Body of pancreas (tissue), 4 donors: ENCODE measurements around the gene C9orf85. TPM values are rescaled to one million over a fixed set of nuclear protein-coding genes. Genes with fewer than 3 reads are reported as not detected.

Source experiments
- ATAC-seq: fragments of 150-250 bp; one replicate; pipeline ENCODE4 v1.9.1; 2016
- DNase-seq, 4 donors: peaks; one replicate each; pipeline ENCODE4 v3.0.0-alpha.2; 2019
- H3K27ac ChIP-seq, 4 donors: fragments of 200-600 bp; sonication (generic); 1 replicate in 3 of 4; 2 replicates in 1 of 4; pipeline versions ENCODE4 v1.5.1 to v1.6.1; 2016 to 2019; ENCODE audit warnings: mild to moderate bottlenecking in 1 of 4, mixed read lengths in 1 of 4, moderate library complexity in 1 of 4
- H3K27me3 ChIP-seq, 2 donors: fragments of 200-600 bp; sonication (generic); one replicate each; pipeline ENCODE4 v1.6.0; 2016; ENCODE audit warnings: mild to moderate bottlenecking in 1 of 2
- H3K36me3 ChIP-seq, 2 donors: fragments of 200-600 bp; sonication (generic); replicated peaks in 1 of 2; 2 replicates each; pipeline ENCODE4 v1.5.1; 2016; ENCODE audit warnings: low read depth in 2 of 2; ENCODE audit not compliant: insufficient read depth in 1 of 2
- H3K4me1 ChIP-seq: fragments of 200-600 bp; sonication (generic); one replicate; pipeline ENCODE4 v1.6.0; 2016
- H3K4me3 ChIP-seq, 2 donors: fragments of 200-600 bp; sonication (generic); 1 replicate in 1 of 2; 2 replicates in 1 of 2; pipeline ENCODE4 v1.5.1; 2016 to 2019
- H3K9me3 ChIP-seq, 3 donors: fragments of 200-600 bp; sonication (generic); 1 replicate in 2 of 3; 2 replicates in 1 of 3; pipeline ENCODE4 v1.5.1; 2016
- POLR2A ChIP-seq, 3 donors: fragments of 450-650 bp; IDR thresholded peaks; one replicate each; pipeline ENCODE4 v1.6.1; 2016; ENCODE audit warnings: antibody characterized with exemption in 3 of 3, mild to moderate bottlenecking in 2 of 3
- WGBS, 2 donors: methylation state at CpG; one replicate each; pipeline ENCODE4 v1.1.5; 2017; 5-methylcytosine and 5-hydroxymethylcytosine counted together
- intact Hi-C: fragments of 100-400 bp; cut with DNase I; formaldehyde crosslinking; loops from one replicate; pipeline ENCODE4 v1.15.1; 2023
- total RNA-seq, 2 donors: library from RNA; depleted of rRNA; stranded (reverse); fragments of >200 nt; gene quantifications; one replicate each; pipeline ENCODE4 v1.1.0, GENCODE V29; 2016
- TF ChIP-seq, protein P1 (sequence below), 7 experiments: fragments of 450-650 bp in 4 of 7; fragments of 200-600 bp in 3 of 7; sonication (generic) in 3 of 7; IDR thresholded peaks; one replicate each; pipeline ENCODE4 v1.5.1; 2016 to 2019; ENCODE audit warnings: antibody characterized with exemption in 7 of 7

C9orf85 gene
- total RNA-seq, 2 donors from 2014 or later = 6.0 to 6.6 TPM

DNA sequence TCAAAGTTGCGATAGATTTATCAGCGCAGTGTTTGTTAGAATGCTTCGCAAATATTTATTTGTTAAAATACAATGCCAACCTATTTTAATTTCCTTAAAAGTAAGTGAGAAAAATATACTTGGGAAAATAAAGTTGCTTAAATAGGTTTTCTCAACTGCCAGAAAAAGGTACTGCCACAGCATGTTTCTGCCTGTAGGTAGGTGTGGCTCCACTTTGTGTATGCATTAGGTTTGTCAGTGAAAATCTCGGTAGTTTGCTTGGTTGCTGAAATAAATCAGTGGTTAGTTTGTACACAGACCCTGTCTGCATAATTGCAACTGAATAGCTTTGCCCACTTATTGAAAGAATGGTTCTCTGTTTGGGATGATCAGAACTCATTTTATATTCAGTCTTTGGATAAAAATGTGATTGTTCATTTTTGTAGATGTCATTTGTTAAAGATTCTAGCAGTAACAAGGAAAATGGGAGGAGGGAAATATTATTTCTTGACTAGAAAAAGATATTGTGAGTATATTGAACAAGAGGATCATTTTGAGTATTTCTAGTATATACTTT, 25.7 kb downstream of the C9orf85 start:
- Histone ChIP-seq H3K27me3 (no peaks in the 10 kb centered on the region), H3K9me3 (no peaks in the 10 kb centered on the region), H3K4me3 (no peak overlapping the region), H3K27ac (no peak overlapping the region), H3K4me1 (no peaks in the 10 kb centered on the region), H3K36me3 (no peaks in the 10 kb centered on the region)
- TF ChIP-seq POLR2A (IDR thresholded peaks at IDR 0.05) = no peak
- TF ChIP-seq, protein P1, sequence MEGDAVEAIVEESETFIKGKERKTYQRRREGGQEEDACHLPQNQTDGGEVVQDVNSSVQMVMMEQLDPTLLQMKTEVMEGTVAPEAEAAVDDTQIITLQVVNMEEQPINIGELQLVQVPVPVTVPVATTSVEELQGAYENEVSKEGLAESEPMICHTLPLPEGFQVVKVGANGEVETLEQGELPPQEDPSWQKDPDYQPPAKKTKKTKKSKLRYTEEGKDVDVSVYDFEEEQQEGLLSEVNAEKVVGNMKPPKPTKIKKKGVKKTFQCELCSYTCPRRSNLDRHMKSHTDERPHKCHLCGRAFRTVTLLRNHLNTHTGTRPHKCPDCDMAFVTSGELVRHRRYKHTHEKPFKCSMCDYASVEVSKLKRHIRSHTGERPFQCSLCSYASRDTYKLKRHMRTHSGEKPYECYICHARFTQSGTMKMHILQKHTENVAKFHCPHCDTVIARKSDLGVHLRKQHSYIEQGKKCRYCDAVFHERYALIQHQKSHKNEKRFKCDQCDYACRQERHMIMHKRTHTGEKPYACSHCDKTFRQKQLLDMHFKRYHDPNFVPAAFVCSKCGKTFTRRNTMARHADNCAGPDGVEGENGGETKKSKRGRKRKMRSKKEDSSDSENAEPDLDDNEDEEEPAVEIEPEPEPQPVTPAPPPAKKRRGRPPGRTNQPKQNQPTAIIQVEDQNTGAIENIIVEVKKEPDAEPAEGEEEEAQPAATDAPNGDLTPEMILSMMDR (IDR thresholded peaks at IDR 0.05) = no peak
- intact Hi-C loops = no loop called here
- ATAC-seq (no peak), DNase-seq (no peak)
- WGBS, 2 donors = 39 to 41% methylated on average over 4 of the region's 4 CpGs

DNA sequence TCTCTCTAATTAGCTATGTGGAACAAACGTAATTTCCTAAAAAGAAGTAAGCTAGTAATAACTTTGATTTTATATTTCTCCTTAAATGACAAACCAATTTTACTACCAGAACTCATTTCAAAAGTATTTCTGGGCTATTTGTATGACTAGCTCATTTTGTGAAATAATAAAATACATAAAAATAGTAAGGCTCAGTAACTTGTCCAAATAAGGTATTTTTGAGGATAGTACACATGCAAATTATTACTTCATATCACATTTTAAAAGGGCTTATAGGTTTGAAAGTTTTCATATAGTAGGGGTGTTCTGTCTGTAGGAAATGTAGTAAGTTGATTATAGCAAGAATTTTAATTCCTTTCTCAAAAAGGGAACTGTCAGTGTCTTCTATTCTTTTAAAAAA, 26.5 kb downstream of the C9orf85 start:
- TF ChIP-seq POLR2A (IDR thresholded peaks at IDR 0.05) = no peak
- TF ChIP-seq, protein P1 (IDR thresholded peaks at IDR 0.05) = no peak
- Histone ChIP-seq H3K27me3 (no peaks in the 10 kb centered on the region), H3K36me3 (no peaks in the 10 kb centered on the region), H3K4me3 (no peak overlapping the region), H3K9me3 (no peaks in the 10 kb centered on the region), H3K4me1 (no peaks in the 10 kb centered on the region), H3K27ac (no peak overlapping the region)
- no peak for DNase-seq
- intact Hi-C loops = no loop called here
- WGBS, 2 donors = 79 to 80% methylated on average over 1 of the region's 1 CpG
- no peak for ATAC-seq

DNA sequence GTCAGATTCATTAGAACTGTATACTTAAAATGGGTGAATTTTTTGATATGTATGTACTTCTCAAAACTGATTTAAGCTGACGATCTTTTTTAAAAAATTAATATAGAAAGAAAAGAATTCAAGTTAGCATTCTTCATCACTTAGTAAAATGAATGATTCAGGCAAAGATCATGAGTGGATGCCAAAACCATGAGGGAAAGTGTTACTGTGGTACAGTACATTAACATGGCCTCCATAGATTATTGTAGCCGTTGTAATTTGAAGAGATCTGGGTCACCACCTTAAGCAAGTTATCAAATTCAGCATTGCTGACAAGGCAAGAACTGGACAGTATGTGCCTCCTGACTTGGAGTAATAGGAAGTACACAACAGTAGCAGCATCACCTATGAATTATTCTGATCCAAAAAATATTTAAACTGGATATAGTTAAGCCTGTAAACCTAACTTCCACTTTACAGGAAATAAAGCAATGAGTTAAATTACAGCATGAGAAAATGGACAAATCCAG, 29.7 kb downstream of the C9orf85 start:
- DNase-seq = no peak
- Histone ChIP-seq H3K4me3 (no peak overlapping the region), H3K4me1 (no peaks in the 10 kb centered on the region), H3K27me3 (no peaks in the 10 kb centered on the region), H3K9me3 (no peaks in the 10 kb centered on the region), H3K27ac (no peak overlapping the region), H3K36me3 (no peaks in the 10 kb centered on the region)
- 87 to 91% methylated on average over 2 of the region's 2 CpGs for WGBS, 2 donors
- ATAC-seq = no peak
- TF ChIP-seq, protein P1 (IDR thresholded peaks at IDR 0.05) = no peak
- no peak for TF ChIP-seq POLR2A (IDR thresholded peaks at IDR 0.05)
- intact Hi-C loops = no loop called here

DNA sequence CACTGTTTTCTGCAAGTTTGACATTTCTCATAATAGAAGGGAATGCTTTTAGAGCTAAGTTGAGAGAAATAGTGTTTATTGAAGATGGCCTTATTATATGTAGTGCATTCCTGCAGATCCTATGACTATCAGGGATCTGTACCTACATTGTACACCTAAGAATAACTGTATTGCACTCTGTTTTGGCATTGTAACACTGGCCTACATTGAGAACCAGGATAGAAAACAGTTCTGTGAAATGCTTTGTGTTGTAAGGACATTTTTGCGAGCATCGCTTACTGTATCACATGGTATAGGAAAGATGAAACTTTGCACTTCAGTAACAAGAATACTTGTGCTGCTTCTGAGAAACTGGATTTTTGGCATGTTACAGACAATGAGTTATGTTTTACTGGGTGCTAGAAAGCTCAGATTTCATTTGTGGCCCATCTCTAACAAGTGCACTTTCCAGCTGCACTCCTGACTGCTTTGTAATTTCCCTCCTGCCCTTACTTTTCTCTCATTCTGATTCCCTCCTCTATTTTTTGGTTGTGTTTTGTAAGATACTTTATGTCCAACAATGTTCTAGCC, 30.6 kb downstream of the C9orf85 start:
- no peak for ATAC-seq
- Histone ChIP-seq H3K27me3 (no peaks in the 10 kb centered on the region), H3K4me3 (no peak overlapping the region), H3K27ac (no peak overlapping the region), H3K9me3 (no peaks in the 10 kb centered on the region), H3K36me3 (no peaks in the 10 kb centered on the region), H3K4me1 (no peaks in the 10 kb centered on the region)
- TF ChIP-seq, protein P1 (IDR thresholded peaks at IDR 0.05) = no peak
- no peak for TF ChIP-seq POLR2A (IDR thresholded peaks at IDR 0.05)
- 85 to 86% methylated on average over 2 of the region's 2 CpGs for WGBS, 2 donors
- intact Hi-C loops = no loop called here
- no peak for DNase-seq
